Right lobe of liver (tissue), 4 donors: ENCODE results near the gene HBA1.

ENCODE experiments used
- POLR2A ChIP-seq: fragments of 450-650 bp; IDR thresholded peaks from one replicate; pipeline ENCODE4 v1.6.1; 2017; ENCODE audit warnings: antibody characterized with exemption, mild to moderate bottlenecking
- TF ChIP-seq, protein P1 (sequence below), 4 donors: fragments of 200-600 bp in 3 of 4; fragments of 450-650 bp in 1 of 4; IDR thresholded peaks; one replicate each; pipeline versions ENCODE4 v1.5.1 to v1.8.0; 2016 to 2022; ENCODE audit warnings: antibody characterized with exemption in 4 of 4, mild to moderate bottlenecking in 2 of 4
- donor health status: DM: no; HTN: no; CAD: no.
- donor health status: DM: no; HTN: no; CAD: no.
- donor health status: DM: no; HTN: yes; CAD: no.

DNA sequence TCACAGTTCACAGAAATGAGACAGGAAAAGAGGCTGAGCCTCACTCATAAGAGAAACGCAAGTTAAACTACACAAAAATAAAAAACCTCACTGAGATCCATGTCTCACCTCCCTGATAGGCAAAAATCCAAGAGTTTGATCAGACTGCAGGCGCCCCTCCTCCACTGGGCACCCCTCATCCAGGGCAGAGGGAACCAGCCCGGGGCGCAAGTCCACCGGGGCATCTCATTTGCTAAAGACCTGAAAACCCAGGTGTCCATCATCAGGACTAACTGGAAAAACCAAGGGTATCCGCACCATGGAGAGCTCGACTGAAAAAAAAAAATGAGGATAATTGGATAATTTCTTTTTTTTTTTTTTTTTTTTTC is 21.5 kb upstream of the HBA1 start:
- no peak for TF ChIP-seq POLR2A
- TF ChIP-seq, protein P1, sequence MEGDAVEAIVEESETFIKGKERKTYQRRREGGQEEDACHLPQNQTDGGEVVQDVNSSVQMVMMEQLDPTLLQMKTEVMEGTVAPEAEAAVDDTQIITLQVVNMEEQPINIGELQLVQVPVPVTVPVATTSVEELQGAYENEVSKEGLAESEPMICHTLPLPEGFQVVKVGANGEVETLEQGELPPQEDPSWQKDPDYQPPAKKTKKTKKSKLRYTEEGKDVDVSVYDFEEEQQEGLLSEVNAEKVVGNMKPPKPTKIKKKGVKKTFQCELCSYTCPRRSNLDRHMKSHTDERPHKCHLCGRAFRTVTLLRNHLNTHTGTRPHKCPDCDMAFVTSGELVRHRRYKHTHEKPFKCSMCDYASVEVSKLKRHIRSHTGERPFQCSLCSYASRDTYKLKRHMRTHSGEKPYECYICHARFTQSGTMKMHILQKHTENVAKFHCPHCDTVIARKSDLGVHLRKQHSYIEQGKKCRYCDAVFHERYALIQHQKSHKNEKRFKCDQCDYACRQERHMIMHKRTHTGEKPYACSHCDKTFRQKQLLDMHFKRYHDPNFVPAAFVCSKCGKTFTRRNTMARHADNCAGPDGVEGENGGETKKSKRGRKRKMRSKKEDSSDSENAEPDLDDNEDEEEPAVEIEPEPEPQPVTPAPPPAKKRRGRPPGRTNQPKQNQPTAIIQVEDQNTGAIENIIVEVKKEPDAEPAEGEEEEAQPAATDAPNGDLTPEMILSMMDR (IDR thresholded peaks at IDR 0.05) = no peak
